ENCODE measurements around the gene C22orf39.

Gene C22orf39

GRCh38 chr22:19466848-19467752, 19.6 kb upstream of the C22orf39 start:
- H3K4me3 ChIP-seq (ENCODE audit: low read length) = no peak overlapping the region
- no peak for TF ChIP-seq ZNF274 (IDR thresholded peaks at IDR 0.05; ENCODE audit: low read depth, low read length)

DNA sequence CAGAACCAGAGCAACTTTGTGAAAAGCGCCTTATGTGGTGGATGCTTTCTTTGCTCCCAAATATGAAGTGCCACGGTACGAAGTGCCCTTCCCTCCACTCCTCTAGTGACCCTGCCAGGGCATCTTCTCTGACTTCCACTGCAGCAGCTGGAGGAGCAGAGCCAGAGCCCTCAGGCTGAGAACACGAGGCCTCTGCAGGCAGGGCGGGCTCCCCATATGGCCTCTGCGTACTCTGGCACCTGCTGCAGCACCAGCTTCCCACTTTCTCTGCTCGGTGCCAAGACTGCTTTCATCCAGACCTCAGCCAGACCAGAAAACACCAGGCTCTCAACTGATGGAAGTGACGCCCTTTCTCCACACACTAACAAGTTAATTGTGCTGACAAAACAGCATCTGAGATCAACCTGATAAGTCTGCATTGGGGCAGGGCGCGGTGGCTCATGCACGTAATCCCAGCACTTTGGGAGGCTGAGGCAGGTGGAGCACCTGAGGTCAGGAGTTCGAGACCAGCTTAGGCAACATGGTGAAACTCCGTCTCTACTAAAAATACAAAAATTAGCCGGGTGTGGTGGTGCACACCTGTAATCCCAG, 18.7 kb upstream of the C22orf39 start:
- no peak for TF ChIP-seq ZNF274 (IDR thresholded peaks at IDR 0.05; ENCODE audit: low read depth, low read length)
- no peak overlapping the region for H3K4me3 ChIP-seq (ENCODE audit: low read length)

DNA sequence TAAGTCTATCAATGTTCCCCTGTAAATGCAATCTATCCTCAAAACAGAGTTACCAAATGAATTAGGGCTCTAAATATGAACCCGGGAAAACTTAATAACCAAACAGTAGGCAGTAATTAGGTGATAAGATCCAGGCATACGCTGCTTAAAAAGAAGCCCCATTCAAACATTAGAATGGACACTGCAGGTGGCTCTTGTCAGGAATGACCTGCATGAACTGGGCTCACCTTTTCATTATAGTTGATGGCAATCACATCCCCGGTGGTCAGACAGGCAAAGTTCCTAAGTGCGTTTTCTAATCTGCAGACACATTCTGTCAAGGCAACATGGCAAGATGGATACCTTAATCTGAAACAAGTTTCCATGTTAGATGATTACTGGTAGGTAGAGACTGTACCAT, 17.5 kb upstream of the C22orf39 start:
- H3K4me3 ChIP-seq (ENCODE audit: low read length) = no peak overlapping the region

GRCh38 chr22:19464546-19464945, 17.0 kb upstream of the C22orf39 start:
- TF ChIP-seq ZNF274 (IDR thresholded peaks at IDR 0.05; ENCODE audit: low read depth, low read length) = no peak
- no peak overlapping the region for H3K4me3 ChIP-seq (ENCODE audit: low read length)

More for the DNA sequence above, 17.5 kb upstream of the C22orf39 start:
- no peak for TF ChIP-seq ZNF274 (IDR thresholded peaks at IDR 0.05; ENCODE audit: low read depth, low read length)

- H3K4me3 ChIP-seq (ENCODE audit: low read length) = no peak overlapping the region
- no peak for TF ChIP-seq ZNF274 (IDR thresholded peaks at IDR 0.05; ENCODE audit: low read depth, low read length)
Measured at GRCh38 chr22:19463491-19464469, 16.3 kb upstream of the C22orf39 start.

GRCh38 chr22:19463008-19463407, 15.5 kb upstream of the C22orf39 start:
- no peak for TF ChIP-seq ZNF274 (IDR thresholded peaks at IDR 0.05; ENCODE audit: low read depth, low read length)
- H3K4me3 ChIP-seq (ENCODE audit: low read length) = no peak overlapping the region

DNA sequence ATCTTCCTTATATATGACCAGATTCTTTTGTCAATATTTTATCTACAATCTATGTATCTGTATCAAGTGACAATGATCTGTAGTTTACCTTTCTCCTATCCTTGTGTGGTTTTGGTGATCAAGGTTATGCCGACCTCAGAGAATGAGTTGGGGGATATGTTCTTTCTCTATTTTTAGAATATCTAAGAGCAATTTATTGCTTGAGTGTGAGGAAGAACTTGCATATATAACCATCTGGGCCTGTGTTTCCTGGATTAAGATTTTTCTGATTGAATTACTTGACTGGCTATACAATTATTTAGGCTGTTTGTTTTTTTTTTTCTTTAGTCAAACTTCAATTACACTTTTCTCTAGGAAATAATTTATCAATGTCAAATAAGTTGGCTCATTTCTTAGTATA, 14.0 kb upstream of the C22orf39 start:
- H3K4me3 ChIP-seq (ENCODE audit: low read length) = no peak overlapping the region
- no peak for TF ChIP-seq ZNF274 (IDR thresholded peaks at IDR 0.05; ENCODE audit: low read depth, low read length)

DNA sequence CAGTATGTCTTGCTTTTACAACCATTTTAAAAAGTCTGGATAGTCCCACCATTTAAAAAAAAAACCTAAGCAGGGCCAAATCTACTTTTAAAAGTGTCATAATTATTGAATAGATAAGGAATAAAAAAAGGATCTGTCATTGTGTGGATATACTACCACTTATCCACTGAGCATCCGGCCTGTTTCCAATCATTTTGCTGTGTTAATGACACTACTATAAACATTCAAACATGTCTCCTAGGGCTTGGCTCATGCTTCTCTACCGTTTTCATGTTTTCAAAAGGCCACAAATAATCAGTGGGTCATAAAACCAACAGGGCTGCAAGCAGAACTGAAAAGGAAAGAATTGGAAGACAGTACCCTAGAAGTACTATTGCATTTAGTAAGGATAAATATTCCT, 12.5 kb upstream of the C22orf39 start:
- no peak overlapping the region for H3K4me3 ChIP-seq (ENCODE audit: low read length)
- no peak for TF ChIP-seq ZNF274 (IDR thresholded peaks at IDR 0.05; ENCODE audit: low read depth, low read length)

- H3K4me3 ChIP-seq (ENCODE audit: low read length) = no peak overlapping the region
Measured at GRCh38 chr22:19457828-19458428, 10.4 kb upstream of the C22orf39 start.

GRCh38 chr22:19456541-19456940, 9.0 kb upstream of the C22orf39 start:
- no peak overlapping the region for H3K4me3 ChIP-seq (ENCODE audit: low read length)
- no peak for TF ChIP-seq ZNF274 (IDR thresholded peaks at IDR 0.05; ENCODE audit: low read depth, low read length)

More at GRCh38 chr22:19457828-19458428, 10.4 kb upstream of the C22orf39 start:
- no peak for TF ChIP-seq ZNF274 (IDR thresholded peaks at IDR 0.05; ENCODE audit: low read depth, low read length)

- no peak for TF ChIP-seq ZNF274 (IDR thresholded peaks at IDR 0.05; ENCODE audit: low read depth, low read length)
- H3K4me3 ChIP-seq (ENCODE audit: low read length) = no peak overlapping the region
Measured at GRCh38 chr22:19455585-19456370, 8.3 kb upstream of the C22orf39 start.

GRCh38 chr22:19455033-19455432, 7.5 kb upstream of the C22orf39 start:
- H3K4me3 ChIP-seq (ENCODE audit: low read length) = no peak overlapping the region
- no peak for TF ChIP-seq ZNF274 (IDR thresholded peaks at IDR 0.05; ENCODE audit: low read depth, low read length)

DNA sequence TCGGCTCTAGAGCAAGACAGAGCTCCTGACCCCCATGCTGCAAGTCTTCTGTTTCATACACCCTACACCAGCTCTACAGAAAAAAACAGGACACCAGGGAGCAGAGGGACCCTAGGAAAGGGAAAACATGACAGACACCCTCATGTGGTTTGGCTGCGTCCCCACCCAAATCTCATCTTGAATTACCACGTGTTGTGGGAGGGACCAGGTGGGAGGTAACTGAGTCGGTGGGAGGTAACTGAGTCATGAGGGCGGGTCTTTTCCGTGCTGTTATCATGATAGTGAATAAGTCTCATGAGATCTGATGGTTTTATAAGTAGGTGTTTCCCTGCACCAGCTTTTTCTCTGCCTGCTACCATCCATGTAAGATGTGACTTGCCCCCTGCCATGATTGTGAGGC, 6.6 kb upstream of the C22orf39 start:
- TF ChIP-seq ZNF274 (IDR thresholded peaks at IDR 0.05; ENCODE audit: low read depth, low read length) = no peak
- H3K4me3 ChIP-seq (ENCODE audit: low read length) = no peak overlapping the region
